Tibial nerve (tissue), 3 donors: Measurements from ENCODE around the gene ERCC3.

Source experiments
- CTCF ChIP-seq, 5 experiments: fragments of 200-600 bp in 3 of 5; fragments of 450-650 bp in 2 of 5; sonication (generic) in 3 of 5; IDR thresholded peaks; one replicate each; pipeline ENCODE4 v1.5.1; 2016 to 2019; ENCODE audit warnings: antibody characterized with exemption in 5 of 5, mild to moderate bottlenecking in 3 of 5, moderate library complexity in 2 of 5
- POLR2A ChIP-seq, 2 donors: fragments of 450-650 bp; IDR thresholded peaks; one replicate each; pipeline ENCODE4 v1.6.1; 2017; ENCODE audit warnings: antibody characterized with exemption in 2 of 2, mild to moderate bottlenecking in 2 of 2, moderate library complexity in 2 of 2

GRCh38 chr2:127239395-127239794, 54.5 kb downstream of the ERCC3 start:
- TF ChIP-seq CTCF (IDR thresholded peaks at IDR 0.05) = no peak
- no peak for TF ChIP-seq POLR2A (IDR thresholded peaks at IDR 0.05)
